Measurements from ENCODE around the gene CD160.
"Not testable (repeated sequence)": the region's sequence is repeated elsewhere in the genome, so short reads cannot be mapped to it uniquely, and the experiment has no call there.

CD160 gene

GRCh38 chr1:145768004-145768403 lies 48.7 kb downstream of the CD160 start:
- not testable (repeated sequence) for H3K27me3 ChIP-seq (replicated peaks; ENCODE audit: control insufficient read depth, insufficient read depth, low read length, poor library complexity, severe bottlenecking); H3K27ac ChIP-seq (ENCODE audit: insufficient read depth, low read length, poor library complexity, severe bottlenecking); H3K4me1 ChIP-seq (ENCODE audit: control insufficient read depth, insufficient read depth, low read length, poor library complexity, severe bottlenecking); H3K9me3 ChIP-seq (ENCODE audit: control insufficient read depth, low read length); DNase-seq; H3K4me3 ChIP-seq (ENCODE audit: insufficient read depth, low read depth, low read length, poor library complexity, severe bottlenecking)
- H3K36me3 ChIP-seq (ENCODE audit: control insufficient read depth, insufficient read depth, low read length) = peaks cover 15% of the 10 kb centered on the region

- H3K36me3 ChIP-seq (ENCODE audit: control insufficient read depth, insufficient read depth, low read length) = peaks cover 15% of the 10 kb centered on the region
- no peaks in the 10 kb centered on the region for H3K9me3 ChIP-seq (ENCODE audit: control insufficient read depth, low read length)
- no peaks in the 10 kb centered on the region for H3K4me1 ChIP-seq (ENCODE audit: control insufficient read depth, insufficient read depth, low read length, poor library complexity, severe bottlenecking)
- no peak overlapping the region for H3K4me3 ChIP-seq (ENCODE audit: insufficient read depth, low read depth, low read length, poor library complexity, severe bottlenecking)
- H3K27ac ChIP-seq (ENCODE audit: insufficient read depth, low read length, poor library complexity, severe bottlenecking) = no peak overlapping the region
- H3K27me3 ChIP-seq (replicated peaks; ENCODE audit: control insufficient read depth, insufficient read depth, low read length, poor library complexity, severe bottlenecking) = no peaks in the 10 kb centered on the region
- DNase-seq = no peak
Observed at GRCh38 chr1:145771056-145771455, 51.8 kb downstream of the CD160 start.

GRCh38 chr1:145773423-145773822 lies 54.1 kb downstream of the CD160 start:
- Histone ChIP-seq H3K36me3 (ENCODE audit: control insufficient read depth, insufficient read depth, low read length) (peaks cover 15% of the 10 kb centered on the region), H3K27ac (ENCODE audit: insufficient read depth, low read length, poor library complexity, severe bottlenecking) (no peak overlapping the region), H3K27me3 (replicated peaks; ENCODE audit: control insufficient read depth, insufficient read depth, low read length, poor library complexity, severe bottlenecking) (no peaks in the 10 kb centered on the region), H3K4me3 (ENCODE audit: insufficient read depth, low read depth, low read length, poor library complexity, severe bottlenecking) (no peak overlapping the region), H3K4me1 (ENCODE audit: control insufficient read depth, insufficient read depth, low read length, poor library complexity, severe bottlenecking) (no peaks in the 10 kb centered on the region), H3K9me3 (ENCODE audit: control insufficient read depth, low read length) (no peaks in the 10 kb centered on the region)
- DNase-seq = no peak

- no peaks in the 10 kb centered on the region for H3K27me3 ChIP-seq (replicated peaks; ENCODE audit: control insufficient read depth, insufficient read depth, low read length, poor library complexity, severe bottlenecking)
- H3K4me3 ChIP-seq (ENCODE audit: insufficient read depth, low read depth, low read length, poor library complexity, severe bottlenecking) = no peak overlapping the region
- no peaks in the 10 kb centered on the region for H3K4me1 ChIP-seq (ENCODE audit: control insufficient read depth, insufficient read depth, low read length, poor library complexity, severe bottlenecking)
- no peak overlapping the region for H3K27ac ChIP-seq (ENCODE audit: insufficient read depth, low read length, poor library complexity, severe bottlenecking)
- H3K9me3 ChIP-seq (ENCODE audit: control insufficient read depth, low read length) = no peaks in the 10 kb centered on the region
- H3K36me3 ChIP-seq (ENCODE audit: control insufficient read depth, insufficient read depth, low read length) = no peaks in the 10 kb centered on the region
- no peak for DNase-seq
Observed at GRCh38 chr1:145777357-145778145, 58.3 kb downstream of the CD160 start.

GRCh38 chr1:145778146-145778540 lies 58.8 kb downstream of the CD160 start:
- Histone ChIP-seq H3K4me3 (ENCODE audit: insufficient read depth, low read depth, low read length, poor library complexity, severe bottlenecking) (no peak overlapping the region), H3K27me3 (replicated peaks; ENCODE audit: control insufficient read depth, insufficient read depth, low read length, poor library complexity, severe bottlenecking) (no peaks in the 10 kb centered on the region), H3K36me3 (ENCODE audit: control insufficient read depth, insufficient read depth, low read length) (peaks cover 3% of the 10 kb centered on the region), H3K4me1 (ENCODE audit: control insufficient read depth, insufficient read depth, low read length, poor library complexity, severe bottlenecking) (no peaks in the 10 kb centered on the region), H3K9me3 (ENCODE audit: control insufficient read depth, low read length) (no peaks in the 10 kb centered on the region), H3K27ac (ENCODE audit: insufficient read depth, low read length, poor library complexity, severe bottlenecking) (no peak overlapping the region)
- no peak for DNase-seq

GRCh38 chr1:145782272-145783099 lies 63.2 kb downstream of the CD160 start:
- H3K27ac ChIP-seq (ENCODE audit: insufficient read depth, low read length, poor library complexity, severe bottlenecking) = no peak overlapping the region
- DNase-seq = no peak
- no peaks in the 10 kb centered on the region for H3K4me1 ChIP-seq (ENCODE audit: control insufficient read depth, insufficient read depth, low read length, poor library complexity, severe bottlenecking)
- H3K27me3 ChIP-seq (replicated peaks; ENCODE audit: control insufficient read depth, insufficient read depth, low read length, poor library complexity, severe bottlenecking) = no peaks in the 10 kb centered on the region
- peaks cover 9% of the 10 kb centered on the region for H3K36me3 ChIP-seq (ENCODE audit: control insufficient read depth, insufficient read depth, low read length)
- H3K9me3 ChIP-seq (ENCODE audit: control insufficient read depth, low read length) = no peaks in the 10 kb centered on the region
- H3K4me3 ChIP-seq (ENCODE audit: insufficient read depth, low read depth, low read length, poor library complexity, severe bottlenecking) = no peak overlapping the region

GRCh38 chr1:145784409-145784808 lies 65.1 kb downstream of the CD160 start:
- Histone ChIP-seq H3K4me1 (ENCODE audit: control insufficient read depth, insufficient read depth, low read length, poor library complexity, severe bottlenecking) (no peaks in the 10 kb centered on the region), H3K27me3 (replicated peaks; ENCODE audit: control insufficient read depth, insufficient read depth, low read length, poor library complexity, severe bottlenecking) (no peaks in the 10 kb centered on the region), H3K36me3 (ENCODE audit: control insufficient read depth, insufficient read depth, low read length) (peaks cover 9% of the 10 kb centered on the region), H3K9me3 (ENCODE audit: control insufficient read depth, low read length) (no peaks in the 10 kb centered on the region), H3K27ac (ENCODE audit: insufficient read depth, low read length, poor library complexity, severe bottlenecking) (no peak overlapping the region), H3K4me3 (ENCODE audit: insufficient read depth, low read depth, low read length, poor library complexity, severe bottlenecking) (no peak overlapping the region)
- no peak for DNase-seq

GRCh38 chr1:145785547-145785946 lies 66.2 kb downstream of the CD160 start:
- DNase-seq = no peak
- Histone ChIP-seq H3K36me3 (ENCODE audit: control insufficient read depth, insufficient read depth, low read length) (peaks cover 9% of the 10 kb centered on the region), H3K9me3 (ENCODE audit: control insufficient read depth, low read length) (no peaks in the 10 kb centered on the region), H3K4me3 (ENCODE audit: insufficient read depth, low read depth, low read length, poor library complexity, severe bottlenecking) (no peak overlapping the region), H3K27ac (ENCODE audit: insufficient read depth, low read length, poor library complexity, severe bottlenecking) (no peak overlapping the region), H3K4me1 (ENCODE audit: control insufficient read depth, insufficient read depth, low read length, poor library complexity, severe bottlenecking) (no peaks in the 10 kb centered on the region), H3K27me3 (replicated peaks; ENCODE audit: control insufficient read depth, insufficient read depth, low read length, poor library complexity, severe bottlenecking) (no peaks in the 10 kb centered on the region)

- peaks cover 9% of the 10 kb centered on the region for H3K36me3 ChIP-seq (ENCODE audit: control insufficient read depth, insufficient read depth, low read length)
- H3K4me1 ChIP-seq (ENCODE audit: control insufficient read depth, insufficient read depth, low read length, poor library complexity, severe bottlenecking) = no peaks in the 10 kb centered on the region
- H3K27ac ChIP-seq (ENCODE audit: insufficient read depth, low read length, poor library complexity, severe bottlenecking) = no peak overlapping the region
- H3K9me3 ChIP-seq (ENCODE audit: control insufficient read depth, low read length) = no peaks in the 10 kb centered on the region
- DNase-seq = no peak
- no peak overlapping the region for H3K4me3 ChIP-seq (ENCODE audit: insufficient read depth, low read depth, low read length, poor library complexity, severe bottlenecking)
- no peaks in the 10 kb centered on the region for H3K27me3 ChIP-seq (replicated peaks; ENCODE audit: control insufficient read depth, insufficient read depth, low read length, poor library complexity, severe bottlenecking)
Observed at GRCh38 chr1:145786271-145786670, 67.0 kb downstream of the CD160 start.

- Histone ChIP-seq H3K4me3 (ENCODE audit: insufficient read depth, low read depth, low read length, poor library complexity, severe bottlenecking) (no peak overlapping the region), H3K9me3 (ENCODE audit: control insufficient read depth, low read length) (no peaks in the 10 kb centered on the region), H3K27me3 (replicated peaks; ENCODE audit: control insufficient read depth, insufficient read depth, low read length, poor library complexity, severe bottlenecking) (no peaks in the 10 kb centered on the region), H3K4me1 (ENCODE audit: control insufficient read depth, insufficient read depth, low read length, poor library complexity, severe bottlenecking) (no peaks in the 10 kb centered on the region), H3K36me3 (ENCODE audit: control insufficient read depth, insufficient read depth, low read length) (peaks cover 9% of the 10 kb centered on the region), H3K27ac (ENCODE audit: insufficient read depth, low read length, poor library complexity, severe bottlenecking) (no peak overlapping the region)
- DNase-seq = no peak
Observed at GRCh38 chr1:145788580-145788979, 69.3 kb downstream of the CD160 start.
